SH-SY5Y (cell line): ENCODE results near the gene MED13.

Experiments used
- GATA2 ChIP-seq: IDR thresholded peaks from 2 replicates; pipeline ENCODE4 v1.6.1; 2011; ENCODE audit warnings: mild to moderate bottlenecking, low read depth, low read length
- GATA3 ChIP-seq: IDR thresholded peaks from 2 replicates; pipeline ENCODE4 v1.6.1; 2011; ENCODE audit warnings: low read depth, mild to moderate bottlenecking, low read length, moderate library complexity

DNA sequence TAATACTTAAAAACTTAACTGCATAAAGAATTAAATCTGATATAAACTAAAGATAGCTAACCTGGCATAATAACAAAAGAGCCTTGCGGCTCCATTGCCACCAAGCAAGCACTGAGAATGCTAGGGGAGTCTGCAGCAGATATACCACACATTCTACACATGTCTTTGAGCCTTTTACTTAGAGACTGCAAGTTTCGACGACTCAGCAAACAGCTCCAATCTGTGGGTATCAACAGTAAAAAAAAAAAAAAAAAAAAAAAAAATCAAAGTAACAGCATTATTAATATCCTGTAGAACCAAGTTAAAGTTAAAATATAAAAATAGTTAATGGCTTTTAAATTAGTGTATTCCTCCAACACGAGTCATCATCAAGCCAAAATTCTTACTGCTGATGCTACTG, 109.5 kb downstream of the MED13 start:
- TF ChIP-seq GATA3 (no peak), GATA2 (no peak)
